Sigmoid colon (tissue), 7 donors: ENCODE measurements around the gene RGS19. TPM values are rescaled to one million over a fixed set of nuclear protein-coding genes. Genes with fewer than 3 reads are reported as not detected.

Experiments used
- DNase-seq: peaks from one replicate; pipeline ENCODE4 v3.0.0-alpha.2; 2019
- H3K27ac ChIP-seq, 4 donors: fragments of 200-600 bp; sonication (generic); one replicate each; pipeline ENCODE4 v1.5.1; 2016 to 2019; ENCODE audit warnings: mild to moderate bottlenecking in 1 of 4
- H3K27me3 ChIP-seq, 3 donors: fragments of 200-600 bp; sonication (generic); one replicate each; pipeline ENCODE4 v1.5.1; 2019; ENCODE audit warnings: mild to moderate bottlenecking in 1 of 3
- H3K36me3 ChIP-seq, 4 donors: fragments of 200-600 bp; sonication (generic); one replicate each; pipeline ENCODE4 v1.5.1; 2016 to 2019
- H3K4me1 ChIP-seq, 4 donors: fragments of 200-600 bp; sonication (generic); one replicate each; pipeline ENCODE4 v1.5.1; 2017 to 2019
- H3K4me3 ChIP-seq, 4 donors: fragments of 200-600 bp; sonication (generic); one replicate each; pipeline ENCODE4 v1.5.1; 2017 to 2019; ENCODE audit warnings: mild to moderate bottlenecking in 2 of 4, moderate library complexity in 1 of 4
- H3K9me3 ChIP-seq, 4 donors: fragments of 200-600 bp in 3 of 4; sonication (generic) in 3 of 4; one replicate each; pipeline versions ENCODE4 v1.5.1 to v1.6.1; 2013 to 2019
- CTCF ChIP-seq, 4 experiments: fragments of 450-650 bp in 3 of 4; fragments of 200-600 bp in 1 of 4; IDR thresholded peaks; one replicate each; pipeline ENCODE4 v1.5.1; 2016 to 2019; ENCODE audit warnings: antibody characterized with exemption in 4 of 4, mild to moderate bottlenecking in 3 of 4, moderate library complexity in 2 of 4
- EP300 ChIP-seq, 4 donors: sonication (generic); formaldehyde crosslinking; IDR thresholded peaks; one replicate each; pipeline ENCODE4 v1.6.1; 2017; ENCODE audit warnings: antibody characterized with exemption in 4 of 4
- POLR2A ChIP-seq, 2 donors: fragments of 450-650 bp; IDR thresholded peaks; one replicate each; pipeline ENCODE4 v1.6.1; 2016; ENCODE audit warnings: antibody characterized with exemption in 2 of 2, mild to moderate bottlenecking in 2 of 2, moderate library complexity in 2 of 2
- POLR2AphosphoS5 ChIP-seq, 4 donors: sonication (generic); formaldehyde crosslinking; IDR thresholded peaks; one replicate each; pipeline ENCODE4 v1.6.1; 2017; ENCODE audit warnings: antibody characterized with exemption in 4 of 4
- WGBS, 2 donors: extraction: QIAGEN DNeasy Blood & Tissue Kit; methylation state at CpG; one replicate each; pipeline ENCODE4 v1.1.7; 2013; 5-methylcytosine and 5-hydroxymethylcytosine counted together
- intact Hi-C: fragments of 100-400 bp; cut with DNase I; formaldehyde crosslinking; loops from one replicate; pipeline ENCODE4 v1.15.1; 2023
- polyA plus RNA-seq, 3 donors: library from polyadenylated mRNA; stranded (reverse); fragments of 200-250 nt; gene quantifications; one replicate each; pipeline ENCODE4 v1.2.3, GENCODE V29; 2013
- total RNA-seq, 4 donors: library from RNA; depleted of rRNA; stranded (reverse); fragments of >200 nt; gene quantifications; one replicate each; pipeline ENCODE4 v1.1.0, GENCODE V29; 2016
- donor health status: healthy with polysubstance abuse.
- donor health status: Bipolar disorder and iron deficiency.
- donor health status: healthy.

The RGS19 gene
- total and polyA plus RNA-seq, 7 donors, result 7.5 to 22.0 (median 11.6) TPM

GRCh38 chr20:64055396-64055892, 23.9 kb downstream of the RGS19 start:
- Histone ChIP-seq H3K4me1 (peaks cover 0 to 7% (median 0%) of the 10 kb centered on the region in 4 donors), H3K36me3 (no peaks in the 10 kb centered on the region), H3K27ac (peak overlapping the region in 3 of 4 donors; percentile 37 to 71 (median 57)), H3K4me3 (no peak overlapping the region), H3K9me3 (no peaks in the 10 kb centered on the region), H3K27me3 (peaks cover 9 to 60% (median 52%) of the 10 kb centered on the region in 3 donors)
- intact Hi-C loops, result no loop called here
- WGBS, 2 donors, result 76 to 77% methylated on average over 9 of the region's 9 CpGs
- TF ChIP-seq CTCF (IDR thresholded peaks at IDR 0.05), result no peak
- no peak for TF ChIP-seq EP300 (IDR thresholded peaks at IDR 0.05)
- no peak for TF ChIP-seq POLR2A (IDR thresholded peaks at IDR 0.05)
- no peak for TF ChIP-seq POLR2AphosphoS5 (IDR thresholded peaks at IDR 0.05)
- no peak for DNase-seq

GRCh38 chr20:64053841-64054661, 25.3 kb downstream of the RGS19 start:
- Histone ChIP-seq H3K4me3 (no peak overlapping the region), H3K9me3 (no peaks in the 10 kb centered on the region), H3K27me3 (peaks cover 19 to 71% (median 62%) of the 10 kb centered on the region in 3 donors), H3K27ac (peak overlapping the region; percentile 31 to 71 (median 34)), H3K36me3 (no peaks in the 10 kb centered on the region), H3K4me1 (peaks cover 0 to 14% (median 8%) of the 10 kb centered on the region in 4 donors)
- DNase-seq, result no peak
- TF ChIP-seq POLR2AphosphoS5 (IDR thresholded peaks at IDR 0.05) (peak in 1 of 4 donors; percentile 4), CTCF (IDR thresholded peaks at IDR 0.05) (no peak)
- 36 to 41% methylated on average over 17 of the region's 17 CpGs for WGBS, 2 donors
- intact Hi-C loops, result no loop called here

GRCh38 chr20:64052987-64053840, 26.1 kb downstream of the RGS19 start:
- H3K9me3 ChIP-seq, result no peaks in the 10 kb centered on the region
- intact Hi-C loops, result no loop called here
- no peaks in the 10 kb centered on the region for H3K36me3 ChIP-seq
- peak overlapping the region in 3 of 4 donors; percentile 22 to 70 (median 36) for H3K27ac ChIP-seq
- 77 to 85% methylated on average over 33 of the region's 33 CpGs for WGBS, 2 donors
- peaks cover 27 to 79% (median 71%) of the 10 kb centered on the region in 3 donors for H3K27me3 ChIP-seq
- TF ChIP-seq POLR2AphosphoS5 (IDR thresholded peaks at IDR 0.05) (no peak), CTCF (IDR thresholded peaks at IDR 0.05) (no peak), EP300 (IDR thresholded peaks at IDR 0.05) (no peak), POLR2A (IDR thresholded peaks at IDR 0.05) (no peak)
- H3K4me1 ChIP-seq, result peaks cover 0 to 18% (median 17%) of the 10 kb centered on the region in 4 donors
- DNase-seq, result no peak
- no peak overlapping the region for H3K4me3 ChIP-seq

GRCh38 chr20:64052326-64052722, 27.0 kb downstream of the RGS19 start:
- Histone ChIP-seq H3K27me3 (peaks cover 36 to 88% (median 78%) of the 10 kb centered on the region in 3 donors), H3K27ac (peak overlapping the region; percentile 36 to 70 (median 48)), H3K9me3 (no peaks in the 10 kb centered on the region), H3K36me3 (no peaks in the 10 kb centered on the region), H3K4me1 (peaks cover 0 to 21% (median 16%) of the 10 kb centered on the region in 4 donors), H3K4me3 (no peak overlapping the region)
- TF ChIP-seq EP300 (IDR thresholded peaks at IDR 0.05), result no peak
- TF ChIP-seq POLR2AphosphoS5 (IDR thresholded peaks at IDR 0.05), result no peak
- TF ChIP-seq POLR2A (IDR thresholded peaks at IDR 0.05), result no peak
- no peak for TF ChIP-seq CTCF (IDR thresholded peaks at IDR 0.05)
- 83 to 86% methylated on average over 10 of the region's 10 CpGs for whole genome bisulfite sequencing, 2 donors
- intact Hi-C loops, result no loop called here
- no peak for DNase-seq
